HEK293 (cell line): ENCODE data around the gene ATP13A3.

ENCODE experiments used
- MZF1 ChIP-seq: fragments of 450-650 bp; formaldehyde crosslinking; IDR thresholded peaks from 2 replicates; pipeline ENCODE4 v1.5.1; 2017; ENCODE audit warnings: missing biosample characterization, missing genetic modification characterization, borderline replicate concordance
- REST ChIP-seq: fragments of 450-650 bp; formaldehyde crosslinking; IDR thresholded peaks from 2 replicates; pipeline ENCODE4 v1.5.1; 2016; ENCODE audit warnings: missing biosample characterization, missing genetic modification characterization
- TCF7L2 ChIP-seq: IDR thresholded peaks from 2 replicates; pipeline ENCODE4 v1.6.1; 2011; ENCODE audit warnings: low read depth, mild to moderate bottlenecking, inconsistent platforms, low read length, moderate library complexity, borderline replicate concordance
- TF ChIP-seq, protein P1 (sequence below): fragments of 450-650 bp; formaldehyde crosslinking; IDR thresholded peaks from 2 replicates; pipeline ENCODE4 v1.5.1; 2016; ENCODE audit warnings: missing biosample characterization, missing genetic modification characterization, borderline replicate concordance
- TF ChIP-seq, protein P2 (sequence below): fragments of 450-650 bp; formaldehyde crosslinking; IDR thresholded peaks from 2 replicates; pipeline ENCODE4 v1.5.1; 2016; ENCODE audit warnings: missing biosample characterization, missing genetic modification characterization
- TF ChIP-seq, protein P3 (sequence below): fragments of 450-650 bp; formaldehyde crosslinking; IDR thresholded peaks from 2 replicates; pipeline ENCODE4 v1.5.1; 2016; ENCODE audit warnings: missing biosample characterization, missing genetic modification characterization

- TF ChIP-seq, protein P1, sequence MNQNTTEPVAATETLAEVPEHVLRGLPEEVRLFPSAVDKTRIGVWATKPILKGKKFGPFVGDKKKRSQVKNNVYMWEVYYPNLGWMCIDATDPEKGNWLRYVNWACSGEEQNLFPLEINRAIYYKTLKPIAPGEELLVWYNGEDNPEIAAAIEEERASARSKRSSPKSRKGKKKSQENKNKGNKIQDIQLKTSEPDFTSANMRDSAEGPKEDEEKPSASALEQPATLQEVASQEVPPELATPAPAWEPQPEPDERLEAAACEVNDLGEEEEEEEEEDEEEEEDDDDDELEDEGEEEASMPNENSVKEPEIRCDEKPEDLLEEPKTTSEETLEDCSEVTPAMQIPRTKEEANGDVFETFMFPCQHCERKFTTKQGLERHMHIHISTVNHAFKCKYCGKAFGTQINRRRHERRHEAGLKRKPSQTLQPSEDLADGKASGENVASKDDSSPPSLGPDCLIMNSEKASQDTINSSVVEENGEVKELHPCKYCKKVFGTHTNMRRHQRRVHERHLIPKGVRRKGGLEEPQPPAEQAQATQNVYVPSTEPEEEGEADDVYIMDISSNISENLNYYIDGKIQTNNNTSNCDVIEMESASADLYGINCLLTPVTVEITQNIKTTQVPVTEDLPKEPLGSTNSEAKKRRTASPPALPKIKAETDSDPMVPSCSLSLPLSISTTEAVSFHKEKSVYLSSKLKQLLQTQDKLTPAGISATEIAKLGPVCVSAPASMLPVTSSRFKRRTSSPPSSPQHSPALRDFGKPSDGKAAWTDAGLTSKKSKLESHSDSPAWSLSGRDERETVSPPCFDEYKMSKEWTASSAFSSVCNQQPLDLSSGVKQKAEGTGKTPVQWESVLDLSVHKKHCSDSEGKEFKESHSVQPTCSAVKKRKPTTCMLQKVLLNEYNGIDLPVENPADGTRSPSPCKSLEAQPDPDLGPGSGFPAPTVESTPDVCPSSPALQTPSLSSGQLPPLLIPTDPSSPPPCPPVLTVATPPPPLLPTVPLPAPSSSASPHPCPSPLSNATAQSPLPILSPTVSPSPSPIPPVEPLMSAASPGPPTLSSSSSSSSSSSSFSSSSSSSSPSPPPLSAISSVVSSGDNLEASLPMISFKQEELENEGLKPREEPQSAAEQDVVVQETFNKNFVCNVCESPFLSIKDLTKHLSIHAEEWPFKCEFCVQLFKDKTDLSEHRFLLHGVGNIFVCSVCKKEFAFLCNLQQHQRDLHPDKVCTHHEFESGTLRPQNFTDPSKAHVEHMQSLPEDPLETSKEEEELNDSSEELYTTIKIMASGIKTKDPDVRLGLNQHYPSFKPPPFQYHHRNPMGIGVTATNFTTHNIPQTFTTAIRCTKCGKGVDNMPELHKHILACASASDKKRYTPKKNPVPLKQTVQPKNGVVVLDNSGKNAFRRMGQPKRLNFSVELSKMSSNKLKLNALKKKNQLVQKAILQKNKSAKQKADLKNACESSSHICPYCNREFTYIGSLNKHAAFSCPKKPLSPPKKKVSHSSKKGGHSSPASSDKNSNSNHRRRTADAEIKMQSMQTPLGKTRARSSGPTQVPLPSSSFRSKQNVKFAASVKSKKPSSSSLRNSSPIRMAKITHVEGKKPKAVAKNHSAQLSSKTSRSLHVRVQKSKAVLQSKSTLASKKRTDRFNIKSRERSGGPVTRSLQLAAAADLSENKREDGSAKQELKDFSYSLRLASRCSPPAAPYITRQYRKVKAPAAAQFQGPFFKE, result no peak
- TF ChIP-seq, protein P2, sequence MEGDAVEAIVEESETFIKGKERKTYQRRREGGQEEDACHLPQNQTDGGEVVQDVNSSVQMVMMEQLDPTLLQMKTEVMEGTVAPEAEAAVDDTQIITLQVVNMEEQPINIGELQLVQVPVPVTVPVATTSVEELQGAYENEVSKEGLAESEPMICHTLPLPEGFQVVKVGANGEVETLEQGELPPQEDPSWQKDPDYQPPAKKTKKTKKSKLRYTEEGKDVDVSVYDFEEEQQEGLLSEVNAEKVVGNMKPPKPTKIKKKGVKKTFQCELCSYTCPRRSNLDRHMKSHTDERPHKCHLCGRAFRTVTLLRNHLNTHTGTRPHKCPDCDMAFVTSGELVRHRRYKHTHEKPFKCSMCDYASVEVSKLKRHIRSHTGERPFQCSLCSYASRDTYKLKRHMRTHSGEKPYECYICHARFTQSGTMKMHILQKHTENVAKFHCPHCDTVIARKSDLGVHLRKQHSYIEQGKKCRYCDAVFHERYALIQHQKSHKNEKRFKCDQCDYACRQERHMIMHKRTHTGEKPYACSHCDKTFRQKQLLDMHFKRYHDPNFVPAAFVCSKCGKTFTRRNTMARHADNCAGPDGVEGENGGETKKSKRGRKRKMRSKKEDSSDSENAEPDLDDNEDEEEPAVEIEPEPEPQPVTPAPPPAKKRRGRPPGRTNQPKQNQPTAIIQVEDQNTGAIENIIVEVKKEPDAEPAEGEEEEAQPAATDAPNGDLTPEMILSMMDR (tag by site-specific recombination), result no peak
- no peak for TF ChIP-seq REST (tag by site-specific recombination)
- TF ChIP-seq, protein P3, sequence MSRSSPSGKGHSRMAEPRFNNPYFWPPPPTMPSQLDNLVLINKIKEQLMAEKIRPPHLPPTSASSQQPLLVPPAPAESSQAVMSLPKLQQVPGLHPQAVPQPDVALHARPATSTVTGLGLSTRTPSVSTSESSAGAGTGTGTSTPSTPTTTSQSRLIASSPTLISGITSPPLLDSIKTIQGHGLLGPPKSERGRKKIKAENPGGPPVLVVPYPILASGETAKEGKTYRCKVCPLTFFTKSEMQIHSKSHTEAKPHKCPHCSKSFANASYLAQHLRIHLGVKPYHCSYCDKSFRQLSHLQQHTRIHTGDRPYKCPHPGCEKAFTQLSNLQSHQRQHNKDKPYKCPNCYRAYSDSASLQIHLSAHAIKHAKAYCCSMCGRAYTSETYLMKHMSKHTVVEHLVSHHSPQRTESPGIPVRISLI (tag by site-specific recombination), result no peak
- no peak for TF ChIP-seq MZF1 (tag by site-specific recombination)
- TF ChIP-seq TCF7L2, result no peak
Observed at GRCh38 chr3:194382196-194382891, 104.5 kb downstream of the ATP13A3 start.
